Measurements from ENCODE around the gene ACOXL.

ACOXL gene

GRCh38 chr2:110735366-110735765 lies 3.0 kb downstream of the ACOXL start:
- no peak for TF ChIP-seq CTCF (conservative IDR thresholded peaks at IDR 0.05; ENCODE audit: low read depth)
- H3K27ac ChIP-seq, result no peak overlapping the region
- ChIA-PET CTCF (no interaction called here), POLR2A (ENCODE audit: low non-redundant PET) (no interaction called here)
- no peak for DNase-seq (ENCODE audit: low spot score)

- ChIA-PET CTCF (interaction anchor here (0.7 kb wide), 1 partner anchor 17 kb away, joined by 3 read pairs; no protein-coding TSS in a partner anchor), POLR2A (ENCODE audit: low non-redundant PET) (no interaction called here)
- DNase-seq (ENCODE audit: low spot score), result no peak
- no peak for TF ChIP-seq CTCF (conservative IDR thresholded peaks at IDR 0.05; ENCODE audit: low read depth)
- H3K27ac ChIP-seq, result no peak overlapping the region
Measured at GRCh38 chr2:110737783-110738182, 5.4 kb downstream of the ACOXL start.

DNA sequence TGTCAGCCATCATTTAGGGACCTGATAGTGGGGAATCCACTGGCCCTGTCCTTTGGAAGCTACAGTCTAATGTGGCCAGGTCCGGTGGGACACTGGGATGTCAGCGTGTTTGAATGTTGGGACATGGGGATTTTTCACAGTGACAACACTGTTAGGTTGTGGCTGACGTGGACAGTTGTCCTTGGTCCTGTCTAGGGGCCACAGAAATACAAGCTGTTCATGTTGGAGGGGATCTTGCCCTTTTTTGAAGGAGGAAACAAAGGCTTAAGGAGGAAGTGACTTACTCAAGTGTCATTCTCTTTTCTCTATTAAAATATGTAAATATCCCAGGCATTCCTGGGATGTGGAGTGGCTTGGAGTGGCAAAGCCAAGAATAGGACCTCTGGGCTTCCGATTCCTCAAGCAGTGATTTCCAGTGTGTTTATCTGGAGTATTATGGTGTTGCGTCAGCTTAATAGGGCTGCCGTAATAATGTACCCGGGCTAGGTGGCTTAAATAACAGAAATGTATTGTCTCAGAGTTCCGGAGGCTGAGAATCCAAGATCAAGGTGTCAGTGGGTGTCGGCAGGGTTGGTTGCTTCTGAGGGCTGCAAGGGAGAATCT lies 8.5 kb downstream of the ACOXL start:
- POLR2A ChIA-PET (ENCODE audit: low non-redundant PET), result no interaction called here

GRCh38 chr2:110741491-110741980 lies 9.2 kb downstream of the ACOXL start:
- CTCF ChIA-PET, result no interaction called here
- DNase-seq (ENCODE audit: low spot score), result peak; percentile 47
- no peak for TF ChIP-seq CTCF (conservative IDR thresholded peaks at IDR 0.05; ENCODE audit: low read depth)
- POLR2A ChIA-PET (ENCODE audit: low non-redundant PET), result no interaction called here
- H3K27ac ChIP-seq, result no peak overlapping the region

More for the DNA sequence above, 8.5 kb downstream of the ACOXL start:
- no peak overlapping the region for H3K27ac ChIP-seq
- no peak for TF ChIP-seq CTCF (conservative IDR thresholded peaks at IDR 0.05; ENCODE audit: low read depth)
- DNase-seq (ENCODE audit: low spot score), result no peak
- CTCF ChIA-PET, result interaction anchor here (0.9 kb wide), 1 partner anchor 15 kb away, joined by 3 read pairs; no protein-coding TSS in a partner anchor

- TF ChIP-seq CTCF (conservative IDR thresholded peaks at IDR 0.05; ENCODE audit: low read depth), result no peak
- ChIA-PET POLR2A (ENCODE audit: low non-redundant PET) (no interaction called here), CTCF (no interaction called here)
- no peak overlapping the region for H3K27ac ChIP-seq
- no peak for DNase-seq (ENCODE audit: low spot score)
Measured at GRCh38 chr2:110742412-110742811, 10.0 kb downstream of the ACOXL start.

DNA sequence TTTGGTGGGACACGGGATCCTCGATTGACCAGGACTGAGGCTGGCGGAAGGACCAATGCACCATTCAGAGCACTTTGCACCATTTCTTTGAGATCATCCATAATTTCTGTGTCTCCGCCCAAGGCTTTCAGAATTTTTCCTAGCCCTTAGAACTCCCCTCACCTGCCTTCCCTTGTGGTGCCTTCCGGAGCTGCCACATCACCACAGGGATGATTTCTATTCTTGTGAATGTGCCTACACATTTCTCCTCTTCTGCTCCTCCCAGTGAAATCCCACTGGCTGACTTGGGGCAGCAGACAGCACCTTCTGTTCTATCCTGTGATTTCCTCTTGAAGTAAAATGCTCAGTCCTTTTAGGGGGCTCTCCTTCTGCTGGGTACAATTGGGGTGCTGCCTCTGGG lies 11.2 kb downstream of the ACOXL start:
- POLR2A ChIA-PET (ENCODE audit: low non-redundant PET), result no interaction called here
- no peak for TF ChIP-seq CTCF (conservative IDR thresholded peaks at IDR 0.05; ENCODE audit: low read depth)
- CTCF ChIA-PET, result no interaction called here
- DNase-seq (ENCODE audit: low spot score), result no peak
- no peak overlapping the region for H3K27ac ChIP-seq

All from RWPE1 (cell line).